Uterus (tissue), 4 donors: ENCODE results near the gene TTI1. TPM values are rescaled to one million over a fixed set of nuclear protein-coding genes. Genes with fewer than 3 reads are reported as not detected.

Experiments
- DNase-seq, 2 donors: peaks; one replicate each; pipeline ENCODE4 v3.0.0-alpha.2; 2019 to 2020
- H3K27ac ChIP-seq, 2 donors: fragments of 200-600 bp; sonication (generic); 1 replicate in 1 of 2; 2 replicates in 1 of 2; pipeline ENCODE4 v1.5.1; 2016 to 2018
- H3K27me3 ChIP-seq, 2 donors: fragments of 200-600 bp; sonication (generic); one replicate each; pipeline ENCODE4 v1.5.1; 2018 to 2019; ENCODE audit warnings: control low read depth in 1 of 2
- H3K36me3 ChIP-seq, 2 donors: fragments of 200-600 bp; sonication (generic); one replicate each; pipeline ENCODE4 v1.5.1; 2019; ENCODE audit warnings: control low read depth in 1 of 2
- H3K4me1 ChIP-seq, 2 donors: fragments of 200-600 bp; sonication (generic); one replicate each; pipeline ENCODE4 v1.5.1; 2018 to 2019; ENCODE audit warnings: control low read depth in 1 of 2
- H3K4me3 ChIP-seq, 2 donors: fragments of 200-600 bp; sonication (generic); 1 replicate in 1 of 2; 2 replicates in 1 of 2; pipeline ENCODE4 v1.5.1; 2018 to 2019; ENCODE audit warnings: mild to moderate bottlenecking in 1 of 2
- H3K9me3 ChIP-seq, 2 donors: fragments of 200-600 bp; sonication (generic); one replicate each; pipeline ENCODE4 v1.5.1; 2019; ENCODE audit warnings: control low read depth in 1 of 2
- POLR2A ChIP-seq, 2 donors: fragments of 450-650 bp; IDR thresholded peaks; one replicate each; pipeline ENCODE4 v1.6.1; 2016; ENCODE audit warnings: antibody characterized with exemption in 2 of 2, mild to moderate bottlenecking in 1 of 2, moderate library complexity in 1 of 2
- intact Hi-C: fragments of 100-400 bp; cut with DNase I; formaldehyde crosslinking; loops from one replicate; pipeline ENCODE4 v1.15.1; 2023; ENCODE audit warnings: low total_unique reads
- total RNA-seq, 4 donors: library from RNA; depleted of rRNA in 3 of 4; stranded (reverse); fragments of >200 nt in 3 of 4; gene quantifications; one replicate each; pipeline versions ENCODE4 v1.1.0 to v1.2.4, GENCODE V29; 2014 to 2023
- TF ChIP-seq, protein P1 (sequence below), 4 experiments: fragments of 200-600 bp in 2 of 4; fragments of 450-650 bp in 2 of 4; sonication (generic) in 2 of 4; IDR thresholded peaks; one replicate each; pipeline ENCODE4 v1.5.1; 2016 to 2019; ENCODE audit warnings: antibody characterized with exemption in 4 of 4, mild to moderate bottlenecking in 2 of 4, moderate library complexity in 1 of 4
- donor health status: DM: yes; HTN: yes; CAD: no.

TTI1 gene
- total RNA-seq, 4 donors from 2014 or later = 5.3 to 33.2 (median 24.4) TPM

DNA sequence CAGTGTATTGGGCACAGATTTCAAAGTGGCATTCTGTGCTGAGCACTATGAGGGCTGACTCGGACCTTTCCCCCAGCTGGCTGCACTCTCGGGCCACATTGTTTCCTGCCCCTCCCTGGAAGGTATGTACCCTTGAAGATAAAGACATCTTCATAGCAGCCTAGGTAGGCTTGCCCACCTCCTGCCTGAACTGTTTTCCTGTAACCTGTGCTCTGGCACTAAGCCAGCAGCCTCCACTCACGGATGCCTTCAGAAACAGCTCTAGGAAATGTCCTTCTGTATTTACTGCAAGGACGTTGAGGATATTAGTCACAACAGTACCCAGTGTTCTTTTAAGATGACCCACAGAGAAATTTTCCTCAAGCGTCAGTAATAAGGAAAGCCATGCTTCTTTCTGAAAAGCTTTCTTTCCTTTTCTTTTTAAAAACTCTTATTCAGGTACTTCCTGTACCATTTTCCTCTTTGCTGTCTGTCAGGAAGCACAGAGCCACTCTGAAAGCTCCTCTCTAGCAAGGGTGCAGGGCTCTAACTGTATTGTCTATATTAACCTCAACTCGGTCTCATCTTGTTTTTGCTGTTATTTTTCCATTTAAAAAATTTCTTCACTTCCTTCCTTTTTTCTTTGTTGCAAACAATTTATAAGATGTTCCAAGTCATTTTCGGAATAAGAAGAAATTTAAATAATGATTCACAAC is 43.5 kb downstream of the TTI1 start:
- H3K4me1 ChIP-seq = no peaks in the 10 kb centered on the region
- no peaks in the 10 kb centered on the region for H3K9me3 ChIP-seq
- intact Hi-C loops = no loop called here
- no peak overlapping the region for H3K4me3 ChIP-seq
- peak in 1 of 2 donors; percentile 32 for DNase-seq
- no peaks in the 10 kb centered on the region for H3K36me3 ChIP-seq
- no peak for TF ChIP-seq POLR2A (IDR thresholded peaks at IDR 0.05)
- TF ChIP-seq, protein P1, sequence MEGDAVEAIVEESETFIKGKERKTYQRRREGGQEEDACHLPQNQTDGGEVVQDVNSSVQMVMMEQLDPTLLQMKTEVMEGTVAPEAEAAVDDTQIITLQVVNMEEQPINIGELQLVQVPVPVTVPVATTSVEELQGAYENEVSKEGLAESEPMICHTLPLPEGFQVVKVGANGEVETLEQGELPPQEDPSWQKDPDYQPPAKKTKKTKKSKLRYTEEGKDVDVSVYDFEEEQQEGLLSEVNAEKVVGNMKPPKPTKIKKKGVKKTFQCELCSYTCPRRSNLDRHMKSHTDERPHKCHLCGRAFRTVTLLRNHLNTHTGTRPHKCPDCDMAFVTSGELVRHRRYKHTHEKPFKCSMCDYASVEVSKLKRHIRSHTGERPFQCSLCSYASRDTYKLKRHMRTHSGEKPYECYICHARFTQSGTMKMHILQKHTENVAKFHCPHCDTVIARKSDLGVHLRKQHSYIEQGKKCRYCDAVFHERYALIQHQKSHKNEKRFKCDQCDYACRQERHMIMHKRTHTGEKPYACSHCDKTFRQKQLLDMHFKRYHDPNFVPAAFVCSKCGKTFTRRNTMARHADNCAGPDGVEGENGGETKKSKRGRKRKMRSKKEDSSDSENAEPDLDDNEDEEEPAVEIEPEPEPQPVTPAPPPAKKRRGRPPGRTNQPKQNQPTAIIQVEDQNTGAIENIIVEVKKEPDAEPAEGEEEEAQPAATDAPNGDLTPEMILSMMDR (IDR thresholded peaks at IDR 0.05) = no peak
- H3K27ac ChIP-seq = no peak overlapping the region
- no peaks in the 10 kb centered on the region for H3K27me3 ChIP-seq

- no peaks in the 10 kb centered on the region for H3K9me3 ChIP-seq
- H3K4me3 ChIP-seq = no peak overlapping the region
- no peak for TF ChIP-seq POLR2A (IDR thresholded peaks at IDR 0.05)
- TF ChIP-seq, protein P1 (IDR thresholded peaks at IDR 0.05) = no peak
- no peak for DNase-seq
- no peaks in the 10 kb centered on the region for H3K27me3 ChIP-seq
- H3K4me1 ChIP-seq = no peaks in the 10 kb centered on the region
- no peaks in the 10 kb centered on the region for H3K36me3 ChIP-seq
- H3K27ac ChIP-seq = no peak overlapping the region
- intact Hi-C loops = no loop called here
These were observed 44.8 kb downstream of the TTI1 start for GRCh38 chr20:37988306-37988954.

DNA sequence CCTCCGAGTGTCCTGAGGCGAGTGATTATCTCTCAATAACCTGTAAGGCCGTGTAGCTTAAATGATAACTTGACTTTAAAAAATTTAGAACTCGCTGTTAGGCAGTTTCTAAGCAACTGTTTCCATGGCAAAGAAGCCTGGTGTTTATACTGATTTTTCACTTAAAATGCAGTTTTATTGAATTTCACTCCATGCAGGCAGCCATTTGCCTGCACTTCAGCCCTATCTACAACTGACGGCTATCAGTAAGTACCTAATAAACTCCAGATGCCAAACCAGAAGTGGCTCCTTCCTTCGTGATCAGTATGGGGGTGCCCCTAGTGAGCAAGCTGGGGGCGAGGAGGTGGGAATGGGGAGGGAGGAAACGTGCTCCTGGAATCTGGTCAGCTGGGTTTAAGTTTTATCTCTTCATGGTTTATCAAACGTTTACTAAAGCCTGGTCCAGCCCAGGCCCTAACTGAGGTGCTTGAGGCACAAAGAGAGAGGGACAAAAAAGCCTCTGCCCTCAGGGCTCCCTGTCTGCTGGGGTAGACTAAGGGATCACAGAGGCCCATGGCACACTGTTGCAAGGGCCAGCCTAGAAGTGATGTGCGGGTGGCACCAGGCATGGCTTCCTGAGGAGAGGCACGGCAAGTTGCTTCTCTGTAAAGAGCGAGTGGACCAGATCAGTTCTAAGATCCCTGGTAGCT is 45.5 kb downstream of the TTI1 start:
- Histone ChIP-seq H3K36me3 (no peaks in the 10 kb centered on the region), H3K4me3 (no peak overlapping the region), H3K27ac (no peak overlapping the region), H3K9me3 (no peaks in the 10 kb centered on the region), H3K4me1 (no peaks in the 10 kb centered on the region), H3K27me3 (no peaks in the 10 kb centered on the region)
- TF ChIP-seq, protein P1 (IDR thresholded peaks at IDR 0.05) = no peak
- TF ChIP-seq POLR2A (IDR thresholded peaks at IDR 0.05) = no peak
- DNase-seq = no peak
- intact Hi-C loops = no loop called here

DNA sequence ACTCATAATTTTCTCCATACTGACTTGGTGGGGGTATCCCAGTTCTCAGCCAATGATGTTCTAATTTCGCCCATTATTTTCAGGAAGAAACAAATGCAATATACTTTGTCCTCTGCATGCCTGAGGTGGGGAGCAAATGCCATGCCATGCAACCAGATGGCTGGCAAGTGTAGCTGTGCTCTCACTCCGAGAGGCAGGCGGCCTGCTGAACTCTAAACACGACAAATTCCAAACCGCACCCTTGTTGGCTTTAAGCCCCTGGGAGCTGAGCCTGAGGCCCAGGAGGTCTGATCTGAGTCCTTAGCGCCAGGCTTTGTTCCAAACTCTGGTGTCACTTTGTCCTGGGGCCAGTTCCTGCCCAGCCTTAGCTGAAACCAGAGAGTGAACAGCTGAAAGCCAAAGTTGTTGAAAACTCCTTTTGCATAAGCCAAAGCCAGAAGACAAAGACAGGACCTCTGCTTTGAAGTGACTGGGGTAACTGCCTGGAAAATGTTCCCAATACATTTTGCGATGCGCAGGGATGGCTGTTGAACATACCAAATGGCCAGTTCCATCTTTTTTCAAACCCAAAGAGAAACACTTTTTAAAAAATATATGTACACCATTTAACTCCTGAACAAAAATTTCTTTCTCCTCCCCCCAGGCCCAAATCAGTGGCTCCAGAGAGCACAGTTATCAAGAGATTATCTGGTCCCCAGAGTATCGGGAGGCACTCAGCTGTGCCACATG is 46.2 kb downstream of the TTI1 start:
- Histone ChIP-seq H3K4me1 (no peaks in the 10 kb centered on the region), H3K27me3 (no peaks in the 10 kb centered on the region), H3K9me3 (no peaks in the 10 kb centered on the region), H3K27ac (no peak overlapping the region), H3K36me3 (no peaks in the 10 kb centered on the region), H3K4me3 (no peak overlapping the region)
- peak in 1 of 2 donors; percentile 23 for DNase-seq
- intact Hi-C loops = no loop called here
- TF ChIP-seq, protein P1 (IDR thresholded peaks at IDR 0.05) = no peak
- no peak for TF ChIP-seq POLR2A (IDR thresholded peaks at IDR 0.05)
